HL-60 (cell line): ENCODE data around the gene PTPRN2.

Experiments
- DNase-seq, 2 experiments: peaks; one replicate each; pipeline ENCODE4 v3.0.0-alpha.2; 2010 to 2020; ENCODE audit warnings: low read depth in 1 of 2, low spot score in 1 of 2
- H3K27ac ChIP-seq: fragments of 250-450 bp; sonication (Bioruptor Pico); replicated peaks from 2 replicates; pipeline ENCODE4 v1.5.1; 2020; ENCODE audit warnings: mild to moderate bottlenecking, moderate library complexity
- H3K27me3 ChIP-seq: fragments of 250-450 bp; sonication (Bioruptor Pico); 2 replicates; pipeline ENCODE4 v1.5.1; 2021; ENCODE audit warnings: mild to moderate bottlenecking, moderate library complexity; ENCODE audit not compliant: insufficient read depth, poor library complexity, severe bottlenecking
- H3K4me3 ChIP-seq: replicated peaks from 2 replicates; pipeline ENCODE4 v1.5.1; 2011; ENCODE audit warnings: mild to moderate bottlenecking, control low read depth, low read length; ENCODE audit not compliant: insufficient read depth
- CTCF ChIP-seq: IDR thresholded peaks from one replicate; pipeline ENCODE4 v1.5.1; 2011; ENCODE audit warnings: low read length, control low read depth, inconsistent platforms; ENCODE audit not compliant: insufficient read depth
- GABPA ChIP-seq: IDR thresholded peaks from 2 replicates; pipeline ENCODE4 v1.6.1; 2012; ENCODE audit warnings: low read depth
- POLR2AphosphoS5 ChIP-seq: IDR thresholded peaks from 2 replicates; pipeline ENCODE4 v1.6.1; 2012; ENCODE audit warnings: low read depth
- REST ChIP-seq: IDR thresholded peaks from 2 replicates; pipeline ENCODE4 v1.6.1; 2012; ENCODE audit warnings: low read depth; ENCODE audit not compliant: insufficient replicate concordance
- SPI1 ChIP-seq: IDR thresholded peaks from 2 replicates; pipeline ENCODE4 v1.6.1; 2012; ENCODE audit warnings: low read depth, mild to moderate bottlenecking, borderline replicate concordance

The PTPRN2 gene

GRCh38 chr7:158102897-158103296 is 484.7 kb downstream of the PTPRN2 start:
- no peak overlapping the region for H3K27ac ChIP-seq
- no peak overlapping the region for H3K4me3 ChIP-seq
- TF ChIP-seq POLR2AphosphoS5 (no peak), GABPA (no peak), SPI1 (no peak), CTCF (no peak), REST (no peak)
- H3K27me3 ChIP-seq, result no peaks in the 10 kb centered on the region
- no peak for DNase-seq

- H3K27ac ChIP-seq, result no peak overlapping the region
- H3K27me3 ChIP-seq, result no peaks in the 10 kb centered on the region
- no peak for DNase-seq
- no peak overlapping the region for H3K4me3 ChIP-seq
- no peak for TF ChIP-seq POLR2AphosphoS5
- TF ChIP-seq GABPA, result no peak
- no peak for TF ChIP-seq REST
- no peak for TF ChIP-seq SPI1
- TF ChIP-seq CTCF, result no peak
Measured at GRCh38 chr7:158101821-158102450, 485.7 kb downstream of the PTPRN2 start.

- DNase-seq, result no peak
- no peak overlapping the region for H3K27ac ChIP-seq
- no peak overlapping the region for H3K4me3 ChIP-seq
- H3K27me3 ChIP-seq, result no peaks in the 10 kb centered on the region
- TF ChIP-seq CTCF, result no peak
- no peak for TF ChIP-seq POLR2AphosphoS5
- TF ChIP-seq SPI1, result no peak
- TF ChIP-seq REST, result no peak
- TF ChIP-seq GABPA, result no peak
Measured at GRCh38 chr7:158098125-158099030, 489.2 kb downstream of the PTPRN2 start.
